ENCODE measurements around the gene BMPER.

GRCh38 chr7:34036051-34036920 is 130.9 kb downstream of the BMPER start:
- TF ChIP-seq CTCF (IDR thresholded peaks at IDR 0.05; ENCODE audit: poor library complexity) (no peak), EZH2 (IDR thresholded peaks at IDR 0.05; ENCODE audit: borderline replicate concordance) (no peak)
